ENCODE data around the gene SPTBN1. TPM values are rescaled to one million over a fixed set of nuclear protein-coding genes. Genes with fewer than 3 reads are reported as not detected.

Gene SPTBN1
- total and polyA plus RNA-seq, 2 of the 13 experiments (the other 11 are each of a cell fraction or from before 2014, with no cell fraction given): 123 to 299 TPM

- TF ChIP-seq PTBP1 (IDR thresholded peaks at IDR 0.05; ENCODE audit: low read depth, low read length, poor library complexity, severe bottlenecking): no peak
- no peak for TF ChIP-seq ZNF331 (CRISPR knock-in tag; IDR thresholded peaks at IDR 0.05)
- TF ChIP-seq GLI4 (CRISPR knock-in tag; IDR thresholded peaks at IDR 0.05; ENCODE audit: borderline replicate concordance): no peak; the same call in 1 of the 2 replicates
- TF ChIP-seq STAG1 (CRISPR knock-in tag; IDR thresholded peaks at IDR 0.05): peak; percentile 33; the same call in 1 of the 2 replicates
- no peak for TF ChIP-seq ZNF644 (CRISPR knock-in tag; IDR thresholded peaks at IDR 0.05; ENCODE audit: low read depth)
- TF ChIP-seq SUZ12 (IDR thresholded peaks at IDR 0.05; ENCODE audit: low read depth, low read length): no peak
- no peak for TF ChIP-seq ZBTB49 (CRISPR knock-in tag; IDR thresholded peaks at IDR 0.05; ENCODE audit: borderline replicate concordance)
- no peak for TF ChIP-seq POLR2AphosphoS2 (IDR thresholded peaks at IDR 0.05; ENCODE audit: low read depth, low read length)
- TF ChIP-seq TEF (CRISPR knock-in tag; IDR thresholded peaks at IDR 0.05): no peak
- no peak for TF ChIP-seq CERS6 (CRISPR knock-in tag; IDR thresholded peaks at IDR 0.05)
- 0 out of 2 replicates have a peak, but pooled peaks have one; percentile 35 for TF ChIP-seq ZC3H13 (CRISPR knock-in tag; IDR thresholded peaks at IDR 0.05)
- TF ChIP-seq TEAD3 (CRISPR knock-in tag; optimal IDR thresholded peaks at IDR 0.05; ENCODE audit: borderline replicate concordance): peak; percentile 59
- TF ChIP-seq ETV5 (CRISPR knock-in tag; IDR thresholded peaks at IDR 0.05; ENCODE audit: borderline replicate concordance): peak; percentile 42; the same call in 1 of the 2 replicates
- peak; percentile 25; the same call in 1 of the 2 replicates for TF ChIP-seq ZNF580 (CRISPR knock-in tag; IDR thresholded peaks at IDR 0.05; ENCODE audit: borderline replicate concordance, low read depth)
- TF ChIP-seq TAF1 (CRISPR knock-in tag; IDR thresholded peaks at IDR 0.05): no peak; the same call in 1 of the 2 replicates
- no peak for TF ChIP-seq ZNF142 (CRISPR knock-in tag; IDR thresholded peaks at IDR 0.05)
- peak; percentile 16; the same call in 1 of the 2 replicates for TF ChIP-seq SIX1 (CRISPR knock-in tag; IDR thresholded peaks at IDR 0.05; ENCODE audit: borderline replicate concordance)
- TF ChIP-seq REPIN1 (CRISPR knock-in tag; IDR thresholded peaks at IDR 0.05; ENCODE audit: borderline replicate concordance, low read depth): no peak
- 0 out of 2 replicates have a peak, but pooled peaks have one; percentile 47 for TF ChIP-seq ZNF34 (CRISPR knock-in tag; IDR thresholded peaks at IDR 0.05; ENCODE audit: borderline replicate concordance)
Observed at GRCh38 chr2:54457323-54458023, 1.3 kb downstream of the SPTBN1 start (continued).
